NCI-H748 treated with DMSO at 0.1 percent for 48 hours (cell line): ENCODE data around the gene LYPD6.
A peak's percentile ranks its signal among the peaks of the same experiment; 100 is the strongest.

Source experiments
- DNase-seq: peaks from one replicate; lab custom pipeline; 2025; lab: John Stamatoyannopoulos, UW

LYPD6 gene

GRCh38 chr2:149409506-149409905, 79.1 kb downstream of the LYPD6 start:
- DNase-seq = no peak

GRCh38 chr2:149410701-149411484, 80.5 kb downstream of the LYPD6 start:
- DNase-seq = no peak

GRCh38 chr2:149413487-149413886, 83.1 kb downstream of the LYPD6 start:
- no peak for DNase-seq

GRCh38 chr2:149415086-149415485, 84.7 kb downstream of the LYPD6 start:
- no peak for DNase-seq

- no peak for DNase-seq
Measured at GRCh38 chr2:149418065-149418464, 87.7 kb downstream of the LYPD6 start.

- DNase-seq = no peak
Measured at GRCh38 chr2:149420053-149420963, 89.9 kb downstream of the LYPD6 start.

GRCh38 chr2:149421791-149422190, 91.4 kb downstream of the LYPD6 start:
- DNase-seq = no peak

- no peak for DNase-seq
Measured at GRCh38 chr2:149422337-149422990, 92.1 kb downstream of the LYPD6 start.

GRCh38 chr2:149422991-149423338, 92.6 kb downstream of the LYPD6 start:
- DNase-seq = no peak

GRCh38 chr2:149423630-149424029, 93.2 kb downstream of the LYPD6 start:
- DNase-seq = no peak

GRCh38 chr2:149427387-149427786, 97.0 kb downstream of the LYPD6 start:
- no peak for DNase-seq

- no peak for DNase-seq
Measured at GRCh38 chr2:149428783-149429182, 98.4 kb downstream of the LYPD6 start.

GRCh38 chr2:149430743-149431736, 100.7 kb downstream of the LYPD6 start:
- no peak for DNase-seq

- no peak for DNase-seq
Measured at GRCh38 chr2:149438330-149438960, 108.1 kb downstream of the LYPD6 start.

- no peak for DNase-seq
Measured at GRCh38 chr2:149441255-149441654, 110.9 kb downstream of the LYPD6 start.

GRCh38 chr2:149442346-149442745, 112.0 kb downstream of the LYPD6 start:
- DNase-seq = no peak

GRCh38 chr2:149443150-149443549, 112.8 kb downstream of the LYPD6 start:
- DNase-seq = no peak

GRCh38 chr2:149446748-149447147, 116.4 kb downstream of the LYPD6 start:
- DNase-seq = peak; percentile 34

GRCh38 chr2:149448315-149448714, 117.9 kb downstream of the LYPD6 start:
- DNase-seq = no peak

- DNase-seq = no peak
Measured at GRCh38 chr2:149449017-149449416, 118.6 kb downstream of the LYPD6 start.
